ENCODE results near the gene DLG5. TPM values are rescaled to one million over a fixed set of nuclear protein-coding genes. Genes with fewer than 3 reads are reported as not detected.

Gene DLG5
- total RNA-seq, 1 experiment from 2014 or later, result 31.7 TPM

- DNase-seq, result no peak
- H3K4me3 ChIP-seq (ENCODE audit: insufficient read depth, low read depth, low read length), result no peak overlapping the region
- no peaks in the 10 kb centered on the region for H3K27me3 ChIP-seq (ENCODE audit: control insufficient read depth, insufficient read depth, low read length)
- H3K36me3 ChIP-seq (replicated peaks; ENCODE audit: control insufficient read depth, insufficient read depth, low read length), result no peaks in the 10 kb centered on the region; the same call in 1 of the 2 replicates
Measured at GRCh38 chr10:77910524-77911145, 15.9 kb downstream of the DLG5 start.

- Histone ChIP-seq H3K4me3 (ENCODE audit: insufficient read depth, low read depth, low read length) (no peak overlapping the region), H3K36me3 (replicated peaks; ENCODE audit: control insufficient read depth, insufficient read depth, low read length) (no peaks in the 10 kb centered on the region; the same call in 1 of the 2 replicates), H3K27me3 (ENCODE audit: control insufficient read depth, insufficient read depth, low read length) (no peaks in the 10 kb centered on the region)
- DNase-seq, result no peak
Measured at GRCh38 chr10:77909749-77910375, 16.7 kb downstream of the DLG5 start.

GRCh38 chr10:77909021-77909748 is 17.4 kb downstream of the DLG5 start:
- H3K4me3 ChIP-seq (ENCODE audit: insufficient read depth, low read depth, low read length), result no peak overlapping the region
- DNase-seq, result no peak
- H3K36me3 ChIP-seq (replicated peaks; ENCODE audit: control insufficient read depth, insufficient read depth, low read length), result no peaks in the 10 kb centered on the region; the same call in 1 of the 2 replicates
- H3K27me3 ChIP-seq (ENCODE audit: control insufficient read depth, insufficient read depth, low read length), result no peaks in the 10 kb centered on the region

- DNase-seq, result peak; percentile 71
- no peaks in the 10 kb centered on the region; the same call in 1 of the 2 replicates for H3K36me3 ChIP-seq (replicated peaks; ENCODE audit: control insufficient read depth, insufficient read depth, low read length)
Measured at GRCh38 chr10:77907900-77908717, 18.4 kb downstream of the DLG5 start.

GRCh38 chr10:77907462-77907861 is 19.1 kb downstream of the DLG5 start:
- H3K27me3 ChIP-seq (ENCODE audit: control insufficient read depth, insufficient read depth, low read length), result no peaks in the 10 kb centered on the region
- no peak for DNase-seq
- no peak overlapping the region for H3K4me3 ChIP-seq (ENCODE audit: insufficient read depth, low read depth, low read length)
- H3K36me3 ChIP-seq (replicated peaks; ENCODE audit: control insufficient read depth, insufficient read depth, low read length), result no peaks in the 10 kb centered on the region; the same call in 1 of the 2 replicates

More at GRCh38 chr10:77907900-77908717, 18.4 kb downstream of the DLG5 start:
- H3K27me3 ChIP-seq (ENCODE audit: control insufficient read depth, insufficient read depth, low read length), result no peaks in the 10 kb centered on the region
- H3K4me3 ChIP-seq (ENCODE audit: insufficient read depth, low read depth, low read length), result no peak overlapping the region

- H3K4me3 ChIP-seq (ENCODE audit: insufficient read depth, low read depth, low read length), result no peak overlapping the region
- DNase-seq, result no peak
- H3K36me3 ChIP-seq (replicated peaks; ENCODE audit: control insufficient read depth, insufficient read depth, low read length), result no peaks in the 10 kb centered on the region; the same call in 1 of the 2 replicates
- no peaks in the 10 kb centered on the region for H3K27me3 ChIP-seq (ENCODE audit: control insufficient read depth, insufficient read depth, low read length)
Measured at GRCh38 chr10:77906951-77907421, 19.6 kb downstream of the DLG5 start.

- Histone ChIP-seq H3K27me3 (ENCODE audit: control insufficient read depth, insufficient read depth, low read length) (no peaks in the 10 kb centered on the region), H3K36me3 (replicated peaks; ENCODE audit: control insufficient read depth, insufficient read depth, low read length) (no peaks in the 10 kb centered on the region; the same call in 1 of the 2 replicates), H3K4me3 (ENCODE audit: insufficient read depth, low read depth, low read length) (no peak overlapping the region)
- no peak for DNase-seq
Measured at GRCh38 chr10:77905781-77906180, 20.8 kb downstream of the DLG5 start.

- H3K36me3 ChIP-seq (replicated peaks; ENCODE audit: control insufficient read depth, insufficient read depth, low read length), result no peaks in the 10 kb centered on the region; the same call in 1 of the 2 replicates
- no peak overlapping the region for H3K4me3 ChIP-seq (ENCODE audit: insufficient read depth, low read depth, low read length)
- H3K27me3 ChIP-seq (ENCODE audit: control insufficient read depth, insufficient read depth, low read length), result no peaks in the 10 kb centered on the region
- DNase-seq, result no peak
Measured at GRCh38 chr10:77905086-77905748, 21.3 kb downstream of the DLG5 start.

GRCh38 chr10:77904100-77904840 is 22.3 kb downstream of the DLG5 start:
- no peak overlapping the region for H3K4me3 ChIP-seq (ENCODE audit: insufficient read depth, low read depth, low read length)
- DNase-seq, result no peak
- H3K36me3 ChIP-seq (replicated peaks; ENCODE audit: control insufficient read depth, insufficient read depth, low read length), result no peaks in the 10 kb centered on the region; the same call in 1 of the 2 replicates
- no peaks in the 10 kb centered on the region for H3K27me3 ChIP-seq (ENCODE audit: control insufficient read depth, insufficient read depth, low read length)

GRCh38 chr10:77902159-77902558 is 24.4 kb downstream of the DLG5 start:
- Histone ChIP-seq H3K4me3 (ENCODE audit: insufficient read depth, low read depth, low read length) (no peak overlapping the region), H3K36me3 (replicated peaks; ENCODE audit: control insufficient read depth, insufficient read depth, low read length) (no peaks in the 10 kb centered on the region; the same call in 1 of the 2 replicates), H3K27me3 (ENCODE audit: control insufficient read depth, insufficient read depth, low read length) (no peaks in the 10 kb centered on the region)
- DNase-seq, result no peak

- DNase-seq, result no peak
- Histone ChIP-seq H3K27me3 (ENCODE audit: control insufficient read depth, insufficient read depth, low read length) (no peaks in the 10 kb centered on the region), H3K36me3 (replicated peaks; ENCODE audit: control insufficient read depth, insufficient read depth, low read length) (no peaks in the 10 kb centered on the region; the same call in 1 of the 2 replicates), H3K4me3 (ENCODE audit: insufficient read depth, low read depth, low read length) (no peak overlapping the region)
Measured at GRCh38 chr10:77901743-77902142, 24.8 kb downstream of the DLG5 start.

GRCh38 chr10:77899690-77900089 is 26.9 kb downstream of the DLG5 start:
- no peak for DNase-seq
- no peak overlapping the region for H3K4me3 ChIP-seq (ENCODE audit: insufficient read depth, low read depth, low read length)
- H3K27me3 ChIP-seq (ENCODE audit: control insufficient read depth, insufficient read depth, low read length), result no peaks in the 10 kb centered on the region
- no peaks in the 10 kb centered on the region for H3K36me3 ChIP-seq (replicated peaks; ENCODE audit: control insufficient read depth, insufficient read depth, low read length)

GRCh38 chr10:77899080-77899477 is 27.5 kb downstream of the DLG5 start:
- H3K27me3 ChIP-seq (ENCODE audit: control insufficient read depth, insufficient read depth, low read length), result no peaks in the 10 kb centered on the region
- DNase-seq, result no peak
- no peaks in the 10 kb centered on the region for H3K36me3 ChIP-seq (replicated peaks; ENCODE audit: control insufficient read depth, insufficient read depth, low read length)
- no peak overlapping the region for H3K4me3 ChIP-seq (ENCODE audit: insufficient read depth, low read depth, low read length)
